UCSD-AML1 (cell line): ENCODE measurements around the gene KRT74.

Source experiments
- DNase-seq: peaks from one replicate; lab custom pipeline; 2025; ENCODE audit not compliant: unreplicated experiment; lab: John Stamatoyannopoulos, UW

Gene KRT74

GRCh38 chr12:52575948-52576347, 2.3 kb upstream of the KRT74 start:
- no peak for DNase-seq

- no peak for DNase-seq
Measured at GRCh38 chr12:52575256-52575655, 1.6 kb upstream of the KRT74 start.

DNA sequence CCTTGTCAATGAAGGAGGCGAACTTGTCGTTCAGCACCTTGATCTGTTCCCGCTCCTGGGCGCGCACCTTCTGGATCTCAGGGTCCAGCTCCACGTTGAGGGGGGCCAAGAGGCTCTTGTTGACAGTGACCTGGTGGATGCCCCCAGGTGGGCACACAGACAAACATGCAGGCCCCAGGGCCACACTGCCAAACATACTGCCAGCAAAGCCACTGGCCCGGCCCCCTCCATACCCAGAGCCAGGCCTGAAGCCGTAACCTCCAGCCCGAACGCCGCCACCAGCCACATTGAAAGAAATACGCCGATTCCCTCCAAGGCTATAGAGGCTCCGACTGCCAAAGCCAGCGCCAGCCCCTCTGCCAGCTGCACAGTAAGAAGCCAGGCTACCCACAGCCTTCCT, 337 bp downstream of the KRT74 start:
- DNase-seq: no peak

DNA sequence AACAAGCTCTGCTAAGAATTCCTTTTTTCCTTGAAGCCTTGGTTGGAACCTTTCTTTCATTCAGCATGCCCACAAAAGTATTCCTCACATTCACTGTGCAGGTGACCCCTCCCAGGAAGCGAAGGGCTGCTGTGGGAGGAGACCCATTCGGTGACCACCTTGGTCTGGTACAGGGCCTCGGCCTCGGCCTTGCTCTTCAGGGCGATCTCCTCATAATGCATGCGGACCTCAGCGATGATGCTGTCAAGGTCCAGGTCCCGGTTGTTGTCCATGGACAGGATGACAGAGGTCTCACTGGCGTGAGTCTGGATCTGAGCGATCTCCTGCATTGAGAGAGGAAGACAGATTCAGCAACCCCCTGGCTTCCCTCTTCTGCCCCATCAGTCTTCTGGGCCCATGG, 3.1 kb downstream of the KRT74 start:
- no peak for DNase-seq

DNA sequence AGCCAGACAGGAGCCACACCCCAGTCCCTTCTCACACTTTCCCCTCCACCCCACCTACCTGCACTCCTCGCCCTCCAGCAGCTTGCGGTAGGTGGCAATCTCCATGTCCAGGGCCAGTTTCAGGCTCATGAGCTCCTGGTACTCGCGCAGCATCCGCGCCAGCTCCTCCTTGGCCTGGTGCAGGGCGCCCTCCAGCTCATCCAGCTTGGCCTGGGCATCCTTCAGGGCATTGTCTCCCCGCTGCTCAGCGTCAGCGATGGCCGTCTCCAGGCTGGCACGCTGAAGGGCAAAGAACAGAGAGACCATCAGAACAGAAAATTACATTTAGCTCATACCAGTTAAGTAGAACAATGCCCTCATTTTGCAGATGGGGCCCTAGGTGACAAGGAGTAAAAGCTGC, 5.5 kb downstream of the KRT74 start:
- no peak for DNase-seq

GRCh38 chr12:52566847-52567291, 6.8 kb downstream of the KRT74 start:
- DNase-seq: no peak

DNA sequence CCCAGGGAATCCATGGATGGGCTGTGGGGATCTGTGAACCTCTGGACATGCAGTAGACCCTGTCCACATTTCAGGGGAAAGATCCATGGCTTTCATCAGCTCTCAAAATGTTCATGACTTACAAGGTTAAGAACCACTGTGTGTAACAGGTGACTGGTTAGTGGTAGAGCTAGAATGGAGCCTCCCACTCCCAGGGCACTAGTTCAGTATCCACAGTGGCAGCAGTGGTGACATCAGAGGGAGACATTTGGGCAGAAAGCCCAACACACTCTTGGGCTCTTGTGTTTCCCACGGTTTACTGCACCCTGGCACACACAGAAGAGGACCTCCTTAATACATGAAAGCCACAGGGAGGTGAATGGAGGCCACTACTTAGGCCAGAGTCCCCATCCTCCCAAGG, 9.1 kb downstream of the KRT74 start:
- no peak for DNase-seq

- no peak for DNase-seq
Measured at GRCh38 chr12:52561880-52562449, 11.7 kb downstream of the KRT74 start.

- DNase-seq: no peak
Measured at GRCh38 chr12:52559979-52560378, 13.7 kb downstream of the KRT74 start.

GRCh38 chr12:52558781-52559445, 14.7 kb downstream of the KRT74 start:
- no peak for DNase-seq

DNA sequence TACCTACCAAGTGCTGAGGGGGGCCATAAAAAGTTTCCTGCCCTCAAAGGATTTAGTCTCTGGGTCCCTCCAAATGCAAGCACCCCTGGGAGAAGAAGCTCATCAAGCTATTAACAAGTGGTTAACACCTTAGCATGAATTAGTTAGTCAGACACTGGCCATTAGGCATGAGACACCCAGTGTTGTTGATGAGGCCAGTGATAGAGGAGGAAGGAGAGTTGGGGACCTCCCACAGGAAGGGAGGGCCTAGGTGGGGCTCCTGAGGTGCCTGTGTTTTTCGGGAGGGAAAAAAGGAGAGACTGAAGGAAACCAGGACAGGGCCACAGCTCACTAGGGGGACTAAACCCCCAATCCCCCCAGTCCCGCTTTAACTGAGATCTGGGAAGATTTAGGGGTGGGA, 16.2 kb downstream of the KRT74 start:
- no peak for DNase-seq

- no peak for DNase-seq
Measured at GRCh38 chr12:52555577-52555976, 18.1 kb downstream of the KRT74 start.

DNA sequence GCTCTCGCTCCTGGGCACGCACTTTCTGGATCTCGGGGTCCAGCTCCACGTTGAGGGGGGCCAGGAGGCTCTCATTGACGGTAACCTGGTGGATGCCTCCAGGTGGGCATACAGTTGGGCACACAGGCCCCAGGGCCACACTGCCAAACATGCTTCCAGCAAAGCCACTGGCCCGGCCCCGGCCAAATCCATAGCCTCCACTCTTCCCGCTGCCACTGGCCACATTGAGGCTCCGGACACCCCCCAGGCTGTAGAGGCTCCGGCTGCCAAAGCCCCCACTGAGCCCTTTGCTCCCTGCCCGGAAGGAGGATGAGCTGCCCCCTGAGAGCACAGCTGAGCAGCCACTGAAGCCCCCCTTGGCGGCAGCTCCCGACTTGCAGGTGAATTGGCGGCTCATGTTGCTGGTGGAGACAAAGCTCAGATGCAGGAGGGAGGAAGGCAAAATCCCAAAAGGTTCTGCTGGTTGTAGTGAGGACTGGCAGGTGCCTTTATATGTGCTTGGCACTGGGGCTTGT, 20.9 kb downstream of the KRT74 start, which contains the start of gene KRT71:
Gene KRT71, minus strand, starts transcription at position 465 of the 515 bp plus-strand sequence. Its CDS starts 68 bp downstream, at position 397.
- no peak for DNase-seq

- DNase-seq: no peak
Measured at GRCh38 chr12:52552055-52552454, 21.6 kb downstream of the KRT74 start.

DNA sequence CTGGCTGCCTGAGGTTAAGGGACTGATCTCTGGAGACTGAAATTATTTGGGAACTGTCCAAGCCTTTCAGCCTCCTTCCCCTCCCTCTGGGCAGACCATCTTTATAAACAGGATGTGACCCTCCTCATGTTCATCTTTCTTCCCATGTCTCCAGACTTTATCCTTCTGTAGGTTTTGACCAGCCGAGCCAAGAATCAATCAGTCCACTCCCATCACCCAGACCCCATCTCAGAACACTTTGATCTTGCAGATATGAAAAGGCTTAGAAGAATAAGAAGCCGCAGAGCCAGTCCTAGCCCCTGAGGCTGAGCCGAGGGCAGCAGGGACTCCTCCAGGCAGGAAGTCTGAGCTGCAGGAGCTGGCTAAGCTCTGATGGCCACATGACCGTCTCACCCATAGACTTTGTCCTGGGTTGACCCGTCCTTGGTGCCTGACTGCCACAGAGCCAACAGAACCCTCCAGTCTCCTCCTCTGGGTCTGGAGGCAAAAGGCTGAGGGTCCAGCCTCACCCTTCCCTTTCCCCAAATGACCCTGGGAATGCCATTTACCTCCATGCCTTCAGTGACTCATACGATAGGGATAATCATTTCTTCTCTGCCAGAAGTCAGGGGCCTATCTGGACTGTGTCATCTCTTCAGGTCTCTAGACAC, 22.3 kb downstream of the KRT74 start:
- DNase-seq: no peak

DNA sequence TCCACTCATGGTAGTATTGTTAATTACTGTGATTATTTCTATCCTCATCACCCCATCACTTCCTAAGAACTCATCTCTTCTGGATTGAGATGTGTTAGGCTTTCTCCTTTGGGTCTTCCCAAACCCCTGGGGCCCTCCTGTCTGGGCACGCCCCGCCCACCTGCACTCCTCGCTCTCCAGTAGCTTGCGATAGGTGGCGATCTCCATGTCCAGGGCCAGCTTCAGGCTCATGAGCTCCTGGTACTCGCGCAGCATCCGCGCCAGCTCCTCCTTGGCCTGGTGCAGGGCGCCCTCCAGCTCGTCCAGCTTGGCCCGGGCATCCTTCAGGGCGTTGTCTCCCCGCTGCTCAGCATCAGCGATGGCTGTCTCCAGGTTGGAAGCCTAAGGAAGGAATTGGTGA, 27.5 kb downstream of the KRT74 start:
- DNase-seq: no peak

DNA sequence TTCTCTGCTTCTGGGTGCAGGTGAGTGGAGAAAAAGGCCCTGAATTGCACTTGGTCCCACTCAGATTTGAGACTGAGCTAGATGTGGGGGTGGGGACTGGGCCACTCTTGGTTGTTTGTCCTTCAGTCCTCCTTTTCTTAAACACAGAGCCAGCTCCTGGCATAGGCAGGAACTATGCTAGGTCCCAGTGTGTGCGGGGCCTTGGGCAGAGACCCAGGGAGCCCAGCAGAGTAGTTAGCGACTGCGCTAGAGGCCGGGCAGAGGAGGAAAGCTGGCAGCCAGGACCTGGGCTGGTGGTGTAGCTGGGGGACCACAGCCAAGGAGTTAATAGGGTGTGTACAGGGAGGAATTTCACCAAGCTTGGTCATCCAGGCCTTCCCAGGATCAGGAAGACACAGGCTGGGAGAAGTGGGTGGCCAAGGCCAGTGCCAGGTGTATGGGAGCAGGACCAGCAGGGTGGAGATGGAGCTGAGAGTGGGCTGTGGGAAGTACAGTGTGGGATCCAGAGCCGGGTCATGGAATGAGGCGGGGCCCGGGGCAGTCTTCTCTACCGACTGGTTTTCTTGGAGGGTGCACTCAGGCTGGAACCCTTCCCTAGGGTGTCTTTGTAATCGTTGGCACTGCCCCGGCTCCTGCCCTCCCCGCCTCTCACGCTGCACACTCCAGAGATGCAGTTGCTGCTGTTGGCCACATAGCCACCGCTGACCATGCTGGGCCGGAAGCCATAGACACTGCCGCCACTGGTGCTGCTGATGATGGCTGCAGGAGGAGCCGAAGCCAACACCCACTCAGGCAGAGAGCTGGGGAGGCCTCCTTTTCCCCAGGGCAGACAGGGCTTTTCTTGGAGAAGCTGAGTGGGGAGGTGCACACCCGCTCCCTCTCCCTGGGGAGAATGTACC, 29.4 kb downstream of the KRT74 start:
- DNase-seq: no peak

- DNase-seq: no peak
Measured at GRCh38 chr12:52542785-52543318, 30.8 kb downstream of the KRT74 start.

GRCh38 chr12:52542157-52542556, 31.5 kb downstream of the KRT74 start:
- DNase-seq: no peak

DNA sequence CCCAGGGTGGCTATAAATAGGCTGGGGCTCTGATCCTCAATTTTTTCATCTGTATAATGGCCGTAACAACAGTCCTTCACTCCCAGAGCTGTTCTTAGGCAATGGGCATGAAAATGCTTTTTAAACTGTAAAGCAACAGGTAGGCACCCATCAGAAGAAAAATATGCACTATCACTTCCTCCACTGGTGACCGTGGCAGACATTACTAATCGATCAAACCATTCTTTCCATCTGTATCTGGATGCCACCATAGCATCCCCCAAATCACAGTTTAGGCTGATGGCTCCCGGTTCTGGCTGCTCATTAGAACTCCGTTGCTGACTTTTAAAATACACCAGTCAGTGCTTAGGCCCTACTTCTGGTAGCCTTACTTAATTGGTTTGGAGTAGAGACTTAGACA, 31.9 kb downstream of the KRT74 start:
- no peak for DNase-seq

- no peak for DNase-seq
Measured at GRCh38 chr12:52540531-52540930, 33.1 kb downstream of the KRT74 start.
